CD14-positive monocyte (primary cell): ENCODE measurements around the gene OR13F1. TPM values are rescaled to one million over a fixed set of nuclear protein-coding genes. Genes with fewer than 3 reads are reported as not detected.

Experiments used
- DNase-seq, 3 donors: peaks; one replicate each; pipeline ENCODE4 v3.0.0-alpha.2; 2011 to 2022
- H2AFZ ChIP-seq: 2 replicates; pipeline ENCODE4 v1.6.0; 2012; ENCODE audit warnings: mild to moderate bottlenecking, low read depth, low read length, inconsistent platforms; ENCODE audit not compliant: insufficient read depth, poor library complexity, severe bottlenecking
- H3K27ac ChIP-seq, 2 donors: 1 replicate in 1 of 2; 2 replicates in 1 of 2; pipeline ENCODE4 v1.5.1; 2012 to 2013; ENCODE audit warnings: low read length in 2 of 2, control low read depth in 1 of 2, inconsistent platforms in 1 of 2, low read depth in 1 of 2, mild to moderate bottlenecking in 1 of 2
- H3K27me3 ChIP-seq, 2 donors: one replicate each; pipeline versions ENCODE4 v1.6.0 to v1.6.1; 2011 to 2013; ENCODE audit warnings: low read length in 2 of 2; ENCODE audit not compliant: control insufficient read depth in 2 of 2, insufficient read depth in 2 of 2
- H3K36me3 ChIP-seq, 2 donors: replicated peaks in 1 of 2; 1 replicate in 1 of 2; 2 replicates in 1 of 2; pipeline versions ENCODE4 v1.5.1 to v1.6.1; 2012 to 2013; ENCODE audit warnings: low read length in 2 of 2, control low read depth in 1 of 2, inconsistent platforms in 1 of 2, mild to moderate bottlenecking in 1 of 2; ENCODE audit not compliant: insufficient read depth in 2 of 2, control insufficient read depth in 1 of 2
- H3K4me1 ChIP-seq, 2 donors: 1 replicate in 1 of 2; 2 replicates in 1 of 2; pipeline versions ENCODE4 v1.5.1 to v1.6.1; 2012 to 2013; ENCODE audit warnings: low read length in 2 of 2, control low read depth in 1 of 2, inconsistent platforms in 1 of 2, mild to moderate bottlenecking in 1 of 2, moderate library complexity in 1 of 2; ENCODE audit not compliant: insufficient read depth in 2 of 2, control insufficient read depth in 1 of 2
- H3K4me2 ChIP-seq: replicated peaks from 2 replicates; pipeline ENCODE3; 2012; ENCODE audit warnings: low read length, moderate library complexity, mild to moderate bottlenecking; ENCODE audit not compliant: poor library complexity, severe bottlenecking; ENCODE audit errors: extremely low read depth
- H3K4me3 ChIP-seq, 3 experiments: fragments of 200-600 bp in 1 of 3; sonication (generic) in 1 of 3; replicated peaks in 1 of 3; 1 replicate in 2 of 3; 2 replicates in 1 of 3; pipeline ENCODE4 v1.5.1; 2011 to 2013; ENCODE audit warnings: low read length in 3 of 3, mild to moderate bottlenecking in 3 of 3, control low read depth in 2 of 3, low read depth in 2 of 3, inconsistent platforms in 1 of 3, moderate library complexity in 1 of 3
- H3K79me2 ChIP-seq: 2 replicates; pipeline ENCODE4 v1.6.0; 2012; ENCODE audit warnings: mild to moderate bottlenecking, control low read depth, inconsistent platforms, low read length, moderate library complexity; ENCODE audit not compliant: insufficient read depth
- H3K9ac ChIP-seq: 2 replicates; pipeline ENCODE4 v1.6.0; 2017; ENCODE audit warnings: low read length, mild to moderate bottlenecking; ENCODE audit not compliant: insufficient read depth, poor library complexity, severe bottlenecking
- H3K9me3 ChIP-seq, 2 donors: replicated peaks in 1 of 2; 1 replicate in 1 of 2; 2 replicates in 1 of 2; pipeline versions ENCODE4 v1.5.1 to v1.6.1; 2012 to 2013; ENCODE audit warnings: low read length in 2 of 2, control low read depth in 1 of 2; ENCODE audit not compliant: control insufficient read depth in 1 of 2, insufficient read depth in 1 of 2
- H4K20me1 ChIP-seq: 2 replicates; pipeline ENCODE4 v1.6.0; 2012; ENCODE audit warnings: mild to moderate bottlenecking, low read length, control low read depth, moderate library complexity; ENCODE audit not compliant: insufficient read depth
- H3K27ac Mint-ChIP-seq, 7 donors: one replicate each; pipeline ENCODE4 v1.8.0; 2020; ENCODE audit warnings: mild to moderate bottlenecking in 7 of 7, mixed read lengths in 7 of 7, moderate library complexity in 6 of 7, inconsistent platforms in 2 of 7
- H3K27me3 Mint-ChIP-seq, 3 donors: one replicate each; pipeline ENCODE4 v1.8.0; 2021 to 2022; ENCODE audit warnings: low read depth in 3 of 3, mild to moderate bottlenecking in 3 of 3, mixed read lengths in 3 of 3, moderate library complexity in 3 of 3, inconsistent platforms in 1 of 3
- H3K36me3 Mint-ChIP-seq, 2 donors: one replicate each; pipeline ENCODE4 v1.8.0; 2020; ENCODE audit warnings: mixed read lengths in 2 of 2, inconsistent platforms in 1 of 2, mild to moderate bottlenecking in 1 of 2
- H3K4me1 Mint-ChIP-seq: one replicate; pipeline ENCODE4 v1.8.0; 2020; ENCODE audit warnings: mild to moderate bottlenecking, mixed read lengths
- H3K4me3 Mint-ChIP-seq, 2 donors: one replicate each; pipeline ENCODE4 v1.8.0; 2020; ENCODE audit warnings: mild to moderate bottlenecking in 2 of 2, mixed read lengths in 2 of 2, moderate library complexity in 1 of 2
- H3K9me3 Mint-ChIP-seq, 7 donors: one replicate each; pipeline ENCODE4 v1.8.0; 2020 to 2022; ENCODE audit warnings: mixed read lengths in 7 of 7, mild to moderate bottlenecking in 6 of 7, moderate library complexity in 6 of 7, inconsistent platforms in 2 of 7
- WGBS: methylation state at CpG from one replicate; pipeline ENCODE4 v1.1.5; 2013; ENCODE audit warnings: missing lambda C conversion rate; ENCODE audit not compliant: insufficient coverage; 5-methylcytosine and 5-hydroxymethylcytosine counted together
- intact Hi-C, 2 donors: fragments of 100-400 bp; cut with micrococcal nuclease; formaldehyde crosslinking; loops; one replicate each; pipeline versions ENCODE4 v1.15.0 to v1.15.1; 2023
- polyA minus RNA-seq: library from RNA; depleted of rRNA, polyadenylated mRNA; stranded (reverse); fragments of >200 nt; gene quantifications from 2 replicates; pipeline ENCODE4 v1.2.3, GENCODE V29; 2012
- polyA plus RNA-seq, 3 donors: library from polyadenylated mRNA; depleted of rRNA in 1 of 3; unstranded in 2 of 3; stranded (reverse) in 1 of 3; fragments of 300-500 nt in 2 of 3; fragments of >200 nt in 1 of 3; fragmentation: Illumina TruSeq in 2 of 3; gene quantifications; 1 replicate in 2 of 3; 2 replicates in 1 of 3; pipeline ENCODE4 v1.2.3, GENCODE V29; 2012 to 2021
- total RNA-seq, 12 experiments: library from RNA in 1 of 12; stranded (reverse) in 1 of 12; fragments of 120-200 nt in 1 of 12; gene quantifications; one replicate each; pipeline ENCODE4 v1.2.4 and lab custom pipeline; 2013 to 2026; ENCODE audit warnings: mixed read lengths in 6 of 12, inconsistent platforms in 1 of 12
- TF ChIP-seq, protein P1 (sequence below): fragments of 200-600 bp; IDR thresholded peaks from one replicate; pipeline ENCODE4 v1.8.0; 2022; ENCODE audit warnings: antibody characterized with exemption, mild to moderate bottlenecking

The OR13F1 gene
- not detected for total RNA-seq (2013)
- not detected for polyA plus RNA-seq
- polyA minus RNA-seq = not detected in 2 replicates
- total RNA-seq (lab: John Stamatoyannopoulos, UW) = 0 to 0.12 (median 0) reads per million in 11 experiments

DNA sequence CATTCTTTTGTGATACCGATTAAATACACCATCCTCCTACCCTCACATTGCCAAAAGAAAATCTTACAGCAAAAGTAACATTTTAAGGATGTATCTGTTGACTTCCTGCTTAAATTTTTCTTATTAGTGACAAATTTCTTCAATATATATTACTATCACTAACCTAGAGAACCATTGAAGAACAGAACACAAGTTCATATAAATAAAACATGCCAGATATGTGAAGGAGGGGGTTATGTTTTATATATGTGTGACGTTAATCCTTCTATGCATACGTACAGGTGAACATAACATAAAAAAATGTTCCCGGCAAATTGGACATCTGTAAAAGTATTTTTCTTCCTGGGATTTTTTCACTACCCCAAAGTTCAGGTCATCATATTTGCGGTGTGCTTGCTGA is at the start of gene OR13F1:
Gene OR13F1, plus strand, starts transcription at position 301 of the 400 bp plus-strand sequence. Its CDS starts 0 bp downstream, at position 301.
- Histone ChIP-seq H2AFZ (no peak within 1 kb of the TSS), H3K4me3 (no peak within 1 kb of the TSS), H3K36me3 (no peaks in the 10 kb centered on the region), H3K9me3 (no peaks in the 10 kb centered on the region), H4K20me1 (no peaks in the 10 kb centered on the region), H3K27ac (no peak within 1 kb of the TSS), H3K9ac (no peak within 1 kb of the TSS), H3K4me2 (no peak within 1 kb of the TSS), H3K27me3 (no peaks in the 10 kb centered on the region), H3K79me2 (no peaks in the 10 kb centered on the region), H3K4me1 (no peaks in the 10 kb centered on the region)
- 88% methylated on average over 2 of the region's 5 CpGs for WGBS
- DNase-seq = no peak
- Mint-ChIP-seq H3K36me3 (no peaks in the 10 kb centered on the region), H3K9me3 (peaks cover 0 to 4% (median 0%) of the 10 kb centered on the region in 7 donors), H3K4me1 (no peaks in the 10 kb centered on the region), H3K27me3 (peaks cover 0 to 2% (median 0%) of the 10 kb centered on the region in 3 donors), H3K4me3 (no peak within 1 kb of the TSS), H3K27ac (no peak within 1 kb of the TSS)
- TF ChIP-seq, protein P1, sequence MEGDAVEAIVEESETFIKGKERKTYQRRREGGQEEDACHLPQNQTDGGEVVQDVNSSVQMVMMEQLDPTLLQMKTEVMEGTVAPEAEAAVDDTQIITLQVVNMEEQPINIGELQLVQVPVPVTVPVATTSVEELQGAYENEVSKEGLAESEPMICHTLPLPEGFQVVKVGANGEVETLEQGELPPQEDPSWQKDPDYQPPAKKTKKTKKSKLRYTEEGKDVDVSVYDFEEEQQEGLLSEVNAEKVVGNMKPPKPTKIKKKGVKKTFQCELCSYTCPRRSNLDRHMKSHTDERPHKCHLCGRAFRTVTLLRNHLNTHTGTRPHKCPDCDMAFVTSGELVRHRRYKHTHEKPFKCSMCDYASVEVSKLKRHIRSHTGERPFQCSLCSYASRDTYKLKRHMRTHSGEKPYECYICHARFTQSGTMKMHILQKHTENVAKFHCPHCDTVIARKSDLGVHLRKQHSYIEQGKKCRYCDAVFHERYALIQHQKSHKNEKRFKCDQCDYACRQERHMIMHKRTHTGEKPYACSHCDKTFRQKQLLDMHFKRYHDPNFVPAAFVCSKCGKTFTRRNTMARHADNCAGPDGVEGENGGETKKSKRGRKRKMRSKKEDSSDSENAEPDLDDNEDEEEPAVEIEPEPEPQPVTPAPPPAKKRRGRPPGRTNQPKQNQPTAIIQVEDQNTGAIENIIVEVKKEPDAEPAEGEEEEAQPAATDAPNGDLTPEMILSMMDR = no peak
- intact Hi-C loops = no loop called here

DNA sequence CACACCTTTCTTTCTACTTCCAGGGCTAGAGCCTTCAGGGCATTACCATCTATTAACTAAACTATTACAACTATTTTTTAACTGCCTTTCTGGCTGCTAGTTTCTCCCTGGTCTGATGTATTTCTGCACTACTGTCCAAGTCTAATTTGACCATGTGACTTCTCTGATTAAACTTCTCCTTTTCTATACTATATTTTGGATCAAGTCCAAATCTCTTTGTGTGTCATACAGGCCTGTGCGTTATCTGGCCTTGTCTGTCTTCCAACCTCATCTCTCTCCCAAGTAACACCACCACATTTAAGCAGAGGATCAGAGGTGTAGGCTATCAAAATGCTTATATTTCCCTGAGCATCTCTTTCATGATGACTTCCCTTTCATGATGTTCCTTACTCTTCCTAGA is 47.2 kb upstream of the OR13F1 start:
- intact Hi-C loops = no loop called here
- Histone ChIP-seq H3K79me2 (no peaks in the 10 kb centered on the region), H3K9ac (no peak overlapping the region), H4K20me1 (no peaks in the 10 kb centered on the region), H3K4me3 (no peak overlapping the region), H3K27ac (no peak overlapping the region), H3K9me3 (no peaks in the 10 kb centered on the region), H2AFZ (no peak overlapping the region), H3K4me2 (no peak overlapping the region), H3K27me3 (no peaks in the 10 kb centered on the region), H3K4me1 (no peaks in the 10 kb centered on the region), H3K36me3 (no peaks in the 10 kb centered on the region)
- peaks cover 0 to 12% (median 0%) of the 10 kb centered on the region in 7 donors for H3K9me3 Mint-ChIP-seq
- no peak for DNase-seq
- no peaks in the 10 kb centered on the region for H3K36me3 Mint-ChIP-seq
- no CpG with 5 or more reads among the region's 1 CpG for WGBS
- H3K4me3 Mint-ChIP-seq = no peak overlapping the region
- no peaks in the 10 kb centered on the region for H3K4me1 Mint-ChIP-seq
- no peak overlapping the region for H3K27ac Mint-ChIP-seq
- H3K27me3 Mint-ChIP-seq = no peaks in the 10 kb centered on the region
- TF ChIP-seq, protein P1 = no peak
